Gastrocnemius medialis (tissue), 4 donors: ENCODE data around the gene KRT23.

Source experiments
- POLR2A ChIP-seq, 2 donors: fragments of 450-650 bp; IDR thresholded peaks; one replicate each; pipeline ENCODE4 v1.6.1; 2017; ENCODE audit warnings: antibody characterized with exemption in 2 of 2, mild to moderate bottlenecking in 2 of 2, moderate library complexity in 2 of 2
- TF ChIP-seq, protein P1 (sequence below), 5 experiments: fragments of 450-650 bp in 3 of 5; fragments of 200-600 bp in 2 of 5; sonication (generic) in 2 of 5; IDR thresholded peaks in 4 of 5; conservative IDR thresholded peaks in 1 of 5; 1 replicate in 4 of 5; 2 replicates in 1 of 5; pipeline ENCODE4 v1.5.1; 2016 to 2019; ENCODE audit warnings: antibody characterized with exemption in 5 of 5, mild to moderate bottlenecking in 3 of 5, moderate library complexity in 3 of 5

GRCh38 chr17:40981115-40981514 is 43.7 kb upstream of the KRT23 start:
- TF ChIP-seq, protein P1, sequence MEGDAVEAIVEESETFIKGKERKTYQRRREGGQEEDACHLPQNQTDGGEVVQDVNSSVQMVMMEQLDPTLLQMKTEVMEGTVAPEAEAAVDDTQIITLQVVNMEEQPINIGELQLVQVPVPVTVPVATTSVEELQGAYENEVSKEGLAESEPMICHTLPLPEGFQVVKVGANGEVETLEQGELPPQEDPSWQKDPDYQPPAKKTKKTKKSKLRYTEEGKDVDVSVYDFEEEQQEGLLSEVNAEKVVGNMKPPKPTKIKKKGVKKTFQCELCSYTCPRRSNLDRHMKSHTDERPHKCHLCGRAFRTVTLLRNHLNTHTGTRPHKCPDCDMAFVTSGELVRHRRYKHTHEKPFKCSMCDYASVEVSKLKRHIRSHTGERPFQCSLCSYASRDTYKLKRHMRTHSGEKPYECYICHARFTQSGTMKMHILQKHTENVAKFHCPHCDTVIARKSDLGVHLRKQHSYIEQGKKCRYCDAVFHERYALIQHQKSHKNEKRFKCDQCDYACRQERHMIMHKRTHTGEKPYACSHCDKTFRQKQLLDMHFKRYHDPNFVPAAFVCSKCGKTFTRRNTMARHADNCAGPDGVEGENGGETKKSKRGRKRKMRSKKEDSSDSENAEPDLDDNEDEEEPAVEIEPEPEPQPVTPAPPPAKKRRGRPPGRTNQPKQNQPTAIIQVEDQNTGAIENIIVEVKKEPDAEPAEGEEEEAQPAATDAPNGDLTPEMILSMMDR (IDR thresholded peaks at IDR 0.05 in 4 of 5, conservative IDR thresholded peaks at IDR 0.05 in 1 of 5), result no peak
- TF ChIP-seq POLR2A (IDR thresholded peaks at IDR 0.05), result no peak
